HAP-1 (cell line): Measurements from ENCODE around the gene GLP1R.
"Not testable (repeated sequence)": the region's sequence is repeated elsewhere in the genome, so short reads cannot be mapped to it uniquely, and the experiment has no call there.

Experiments
- DNase-seq, 2 experiments: peaks; one replicate each; pipeline ENCODE4 v3.0.0-alpha.2; 2016 to 2020; ENCODE audit warnings: low spot score in 2 of 2
- H3K27me3 ChIP-seq: fragments of 250-450 bp; sonication (Bioruptor Pico); 2 replicates; pipeline ENCODE4 v1.5.1; 2020; ENCODE audit warnings: low read depth, mild to moderate bottlenecking, moderate library complexity
- H3K36me3 ChIP-seq: fragments of 250-450 bp; sonication (Bioruptor Pico); replicated peaks from 2 replicates; pipeline ENCODE4 v1.5.1; 2020; ENCODE audit warnings: mild to moderate bottlenecking
- H3K4me1 ChIP-seq: fragments of 250-450 bp; sonication (Bioruptor Pico); 2 replicates; pipeline ENCODE4 v1.5.1; 2020; ENCODE audit warnings: mild to moderate bottlenecking
- H3K4me3 ChIP-seq: fragments of 250-450 bp; sonication (Bioruptor Pico); 2 replicates; pipeline ENCODE4 v1.5.1; 2020; ENCODE audit warnings: mild to moderate bottlenecking, moderate library complexity
- H3K9me3 ChIP-seq: fragments of 250-450 bp; sonication (Bioruptor Pico); 2 replicates; pipeline ENCODE4 v1.5.1; 2020; ENCODE audit warnings: mild to moderate bottlenecking, moderate library complexity
- in situ Hi-C: fragments of 300-500 bp; cut with MboI; formaldehyde crosslinking; loops from 3 replicates; pipeline ENCODE4 v1.14.3; 2020; ENCODE audit warnings: low sequenced_read_pairs, inconsistent platforms, mixed read lengths

GLP1R gene

GRCh38 chr6:39118921-39119320 lies 70.3 kb downstream of the GLP1R start:
- no peak for DNase-seq
- in situ Hi-C loops = no loop called here
- no peaks in the 10 kb centered on the region for H3K36me3 ChIP-seq
- H3K4me1 ChIP-seq = peaks cover 6% of the 10 kb centered on the region
- H3K9me3 ChIP-seq = no peaks in the 10 kb centered on the region
- H3K27me3 ChIP-seq = peaks cover 2% of the 10 kb centered on the region; the same call in 1 of the 2 replicates
- H3K4me3 ChIP-seq = no peak overlapping the region

- in situ Hi-C loops = no loop called here
- Histone ChIP-seq H3K9me3 (no peaks in the 10 kb centered on the region), H3K36me3 (no peaks in the 10 kb centered on the region), H3K27me3 (peaks cover 2% of the 10 kb centered on the region; the same call in 1 of the 2 replicates), H3K4me1 (no peaks in the 10 kb centered on the region), H3K4me3 (no peak overlapping the region)
- no peak for DNase-seq
Observed at GRCh38 chr6:39124114-39124513, 75.5 kb downstream of the GLP1R start.

- in situ Hi-C loops = no loop called here
- H3K27me3 ChIP-seq = no peaks in the 10 kb centered on the region
- no peak for DNase-seq
- H3K4me3 ChIP-seq = no peak overlapping the region
- H3K36me3 ChIP-seq = no peaks in the 10 kb centered on the region
- no peaks in the 10 kb centered on the region; the same call in 1 of the 2 replicates for H3K9me3 ChIP-seq
- no peaks in the 10 kb centered on the region for H3K4me1 ChIP-seq
Observed at GRCh38 chr6:39128106-39128505, 79.5 kb downstream of the GLP1R start.

- Histone ChIP-seq H3K4me1 (no peaks in the 10 kb centered on the region), H3K27me3 (no peaks in the 10 kb centered on the region), H3K4me3 (no peak overlapping the region), H3K36me3 (no peaks in the 10 kb centered on the region), H3K9me3 (no peaks in the 10 kb centered on the region; the same call in 1 of the 2 replicates)
- DNase-seq = no peak
- in situ Hi-C loops = no loop called here
Observed at GRCh38 chr6:39128832-39129231, 80.3 kb downstream of the GLP1R start.

- Histone ChIP-seq H3K9me3 (no peaks in the 10 kb centered on the region; the same call in 1 of the 2 replicates), H3K4me3 (no peak overlapping the region), H3K4me1 (no peaks in the 10 kb centered on the region), H3K27me3 (no peaks in the 10 kb centered on the region), H3K36me3 (no peaks in the 10 kb centered on the region)
- DNase-seq = no peak
- in situ Hi-C loops = no loop called here
Observed at GRCh38 chr6:39130691-39131090, 82.1 kb downstream of the GLP1R start.

- in situ Hi-C loops, DNase-seq, H3K36me3 ChIP-seq, H3K9me3 ChIP-seq, H3K4me3 ChIP-seq, H3K4me1 ChIP-seq, H3K27me3 ChIP-seq: not testable (repeated sequence)
Observed at GRCh38 chr6:39134761-39135160, 86.2 kb downstream of the GLP1R start.

GRCh38 chr6:39136207-39136606 lies 87.6 kb downstream of the GLP1R start:
- H3K4me1 ChIP-seq, H3K36me3 ChIP-seq, in situ Hi-C loops, DNase-seq, H3K4me3 ChIP-seq, H3K27me3 ChIP-seq, H3K9me3 ChIP-seq: not testable (repeated sequence)

GRCh38 chr6:39137245-39137644 lies 88.7 kb downstream of the GLP1R start:
- Histone ChIP-seq H3K9me3 (no peaks in the 10 kb centered on the region), H3K4me3 (no peak overlapping the region), H3K27me3 (no peaks in the 10 kb centered on the region; the same call in 1 of the 2 replicates), H3K4me1 (no peaks in the 10 kb centered on the region), H3K36me3 (no peaks in the 10 kb centered on the region)
- DNase-seq = peak; percentile 39 to 74
- in situ Hi-C loops = no loop called here
